GM19099 (cell line): ENCODE measurements around the gene MAGED1.

ENCODE experiments used
- POLR2A ChIP-seq: IDR thresholded peaks from 3 replicates; pipeline ENCODE4 v1.6.1; 2011; ENCODE audit warnings: low read depth; ENCODE audit not compliant: insufficient read length; ENCODE audit errors: extremely low read depth

Gene MAGED1

GRCh38 chrX:51892921-51893745, at the start of gene MAGED1:
Gene MAGED1, plus strand, starts transcription at chrX:51893623. Its CDS starts 682 bp downstream, at chrX:51894305.
- TF ChIP-seq POLR2A = peak; percentile 78

GRCh38 chrX:51847463-51847862, 46.0 kb upstream of the MAGED1 start:
- TF ChIP-seq POLR2A = no peak

GRCh38 chrX:51851507-51852085, 41.8 kb upstream of the MAGED1 start:
- TF ChIP-seq POLR2A = no peak

GRCh38 chrX:51852096-51852495, 41.3 kb upstream of the MAGED1 start:
- no peak for TF ChIP-seq POLR2A

- no peak for TF ChIP-seq POLR2A
These were observed 40.8 kb upstream of the MAGED1 start for GRCh38 chrX:51852621-51853020.

- no peak for TF ChIP-seq POLR2A
These were observed 40.2 kb upstream of the MAGED1 start for GRCh38 chrX:51853251-51853650.

GRCh38 chrX:51855698-51856097, 37.7 kb upstream of the MAGED1 start:
- TF ChIP-seq POLR2A = no peak

GRCh38 chrX:51857159-51857733, 36.2 kb upstream of the MAGED1 start:
- no peak for TF ChIP-seq POLR2A

GRCh38 chrX:51860679-51861078, 32.7 kb upstream of the MAGED1 start:
- no peak for TF ChIP-seq POLR2A

- no peak for TF ChIP-seq POLR2A
These were observed 30.5 kb upstream of the MAGED1 start for GRCh38 chrX:51862920-51863319.

- TF ChIP-seq POLR2A = no peak
These were observed 27.2 kb upstream of the MAGED1 start for GRCh38 chrX:51866210-51866609.

- TF ChIP-seq POLR2A = no peak
These were observed 25.8 kb upstream of the MAGED1 start for GRCh38 chrX:51867626-51868025.

- TF ChIP-seq POLR2A = no peak
These were observed 23.1 kb upstream of the MAGED1 start for GRCh38 chrX:51870354-51870753.

GRCh38 chrX:51874123-51874522, 19.3 kb upstream of the MAGED1 start:
- no peak for TF ChIP-seq POLR2A

- no peak for TF ChIP-seq POLR2A
These were observed 17.0 kb upstream of the MAGED1 start for GRCh38 chrX:51876441-51876840.

GRCh38 chrX:51878056-51878455, 15.4 kb upstream of the MAGED1 start:
- no peak for TF ChIP-seq POLR2A
